HG03469 (cell line): Measurements from ENCODE around the gene ABCD1.

Source experiments
- ATAC-seq: cut with Tn5 transposase; IDR thresholded peaks from one replicate; pipeline ENCODE4 v1.9.1; 2021; ENCODE audit warnings: mild to moderate bottlenecking, moderate library complexity, moderate number of reproducible peaks; ENCODE audit not compliant: unreplicated experiment

The ABCD1 gene

DNA sequence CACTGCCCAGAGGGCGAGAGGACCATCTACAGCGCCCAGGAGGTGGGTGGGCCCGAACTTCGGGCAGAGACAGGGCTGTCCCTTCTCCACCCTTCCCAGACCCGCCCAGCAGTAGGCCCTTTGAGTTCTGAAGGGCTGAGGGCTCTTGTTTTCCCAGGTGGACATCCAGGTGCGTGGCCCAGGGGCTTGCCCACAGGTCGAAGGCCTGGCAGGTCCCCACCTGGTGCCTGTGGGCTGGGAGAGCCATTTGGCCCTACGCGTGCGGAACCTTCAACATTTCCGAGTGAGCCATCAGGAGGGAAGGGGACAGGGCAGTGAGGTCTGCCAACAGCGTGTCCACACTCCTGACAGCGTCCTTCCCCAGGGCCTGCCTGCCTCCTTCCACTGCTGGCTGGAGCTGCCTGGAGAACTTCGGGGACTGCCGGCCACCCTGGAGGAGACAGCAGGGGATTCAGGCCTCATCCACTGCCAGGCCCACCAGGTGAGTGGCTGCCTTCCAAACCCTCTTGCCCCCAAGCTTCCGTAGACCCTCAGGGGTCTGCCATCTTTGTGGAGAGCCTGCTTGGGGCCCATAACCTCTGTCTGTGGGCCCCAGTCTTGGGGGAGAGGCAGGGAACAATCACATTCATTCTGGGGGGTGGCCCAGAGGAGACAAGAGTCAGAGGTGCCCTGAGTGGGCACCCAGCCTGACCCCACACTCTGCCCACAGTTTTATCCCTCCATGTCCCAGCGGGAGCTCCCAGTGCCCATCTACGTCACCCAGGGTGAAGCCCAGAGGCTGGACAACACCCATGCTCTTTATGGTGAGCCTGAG lies 46.2 kb downstream of the ABCD1 start:
- ATAC-seq, result no peak

DNA sequence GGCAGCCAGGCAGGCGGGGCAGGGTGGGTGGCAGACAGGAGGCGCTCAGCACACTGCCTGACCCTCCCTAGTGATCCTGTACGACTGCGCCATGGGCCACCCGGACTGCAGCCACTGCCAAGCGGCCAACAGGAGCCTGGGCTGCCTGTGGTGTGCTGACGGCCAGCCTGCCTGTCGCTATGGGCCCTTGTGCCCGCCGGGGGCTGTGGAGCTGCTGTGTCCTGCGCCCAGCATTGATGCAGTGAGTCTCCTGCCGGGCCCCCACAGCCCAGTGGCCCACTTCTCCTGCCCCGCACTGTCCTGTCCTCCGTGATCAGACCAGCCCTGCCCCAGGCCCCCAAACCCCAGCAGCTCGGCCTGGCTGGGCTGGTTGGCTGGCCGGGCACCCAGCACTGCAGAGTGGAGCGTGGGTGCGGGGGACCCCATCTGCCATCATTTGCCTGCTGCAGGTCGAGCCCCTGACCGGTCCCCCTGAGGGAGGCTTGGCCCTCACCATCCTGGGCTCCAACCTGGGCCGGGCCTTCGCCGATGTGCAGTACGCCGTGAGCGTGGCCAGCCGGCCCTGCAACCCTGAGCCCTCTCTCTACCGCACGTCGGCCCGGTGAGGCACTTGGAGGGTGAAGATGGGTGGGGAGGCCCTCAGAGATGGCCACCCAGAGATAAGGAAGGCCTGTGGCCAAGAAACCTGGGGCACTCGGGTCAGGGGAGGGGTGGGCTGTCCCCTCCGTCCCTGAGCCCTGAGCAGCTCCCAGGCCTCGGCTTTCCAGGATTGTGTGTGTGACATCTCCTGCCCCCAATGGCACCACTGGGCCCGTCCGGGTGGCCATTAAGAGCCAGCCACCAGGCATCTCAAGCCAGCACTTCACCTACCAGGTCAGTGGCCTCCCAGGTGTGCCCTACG lies 47.0 kb downstream of the ABCD1 start:
- ATAC-seq, result no peak

DNA sequence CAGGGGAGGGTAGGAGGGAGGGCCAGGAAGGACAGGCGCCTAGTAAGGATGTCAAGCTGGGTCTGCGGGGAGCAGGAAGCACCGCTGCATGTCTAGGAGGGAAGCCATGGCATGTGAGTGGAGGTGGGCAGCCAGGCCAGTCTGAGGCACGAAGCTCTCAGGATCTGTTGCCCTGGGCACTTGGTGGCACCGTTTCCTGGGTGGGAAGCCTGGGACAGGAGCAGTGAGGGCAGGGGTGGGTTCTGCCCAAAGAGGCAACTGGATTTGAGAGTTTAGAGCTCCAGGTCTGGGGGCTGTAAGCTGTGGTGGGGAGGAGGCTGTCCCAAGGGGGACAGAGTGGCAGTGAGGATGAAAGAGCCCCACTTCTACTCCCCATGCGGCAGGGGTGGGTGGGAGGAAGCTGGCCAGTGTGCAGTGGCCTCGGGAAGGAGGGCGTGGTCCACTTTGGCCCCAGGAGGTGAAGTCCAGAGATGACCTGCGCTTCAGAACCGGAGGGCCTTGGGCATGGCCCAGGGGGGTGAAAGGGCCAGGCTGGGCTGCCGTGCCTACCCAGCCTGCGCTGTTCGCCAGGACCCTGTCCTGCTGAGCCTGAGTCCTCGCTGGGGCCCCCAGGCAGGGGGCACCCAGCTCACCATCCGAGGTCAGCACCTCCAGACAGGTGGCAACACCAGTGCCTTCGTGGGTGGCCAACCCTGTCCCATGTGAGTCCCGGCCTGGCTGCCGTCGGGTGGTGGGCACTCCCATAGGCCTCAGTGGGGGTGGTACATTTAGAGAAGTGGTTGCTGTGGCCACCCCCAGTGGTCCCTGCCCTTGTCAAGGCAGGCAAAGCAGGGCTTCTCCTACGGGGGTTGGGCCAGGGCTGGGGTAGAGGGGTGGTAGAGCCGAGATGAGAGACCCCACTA lies 47.9 kb downstream of the ABCD1 start:
- no peak for ATAC-seq

DNA sequence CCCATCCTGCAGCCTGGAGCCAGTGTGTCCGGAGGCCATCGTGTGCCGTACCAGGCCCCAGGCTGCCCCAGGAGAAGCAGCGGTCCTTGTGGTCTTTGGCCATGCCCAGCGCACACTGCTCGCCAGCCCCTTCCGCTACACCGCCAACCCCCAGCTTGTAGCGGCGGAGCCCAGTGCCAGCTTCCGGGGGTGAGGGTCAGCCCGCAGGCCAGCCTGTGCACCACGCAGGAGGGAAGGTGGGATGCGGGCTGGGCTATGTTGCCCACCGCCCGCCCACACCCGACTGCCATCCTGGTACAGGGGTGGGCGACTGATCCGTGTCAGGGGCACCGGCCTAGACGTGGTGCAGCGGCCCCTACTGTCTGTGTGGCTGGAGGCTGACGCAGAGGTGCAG lies 48.6 kb downstream of the ABCD1 start:
- ATAC-seq, result no peak

DNA sequence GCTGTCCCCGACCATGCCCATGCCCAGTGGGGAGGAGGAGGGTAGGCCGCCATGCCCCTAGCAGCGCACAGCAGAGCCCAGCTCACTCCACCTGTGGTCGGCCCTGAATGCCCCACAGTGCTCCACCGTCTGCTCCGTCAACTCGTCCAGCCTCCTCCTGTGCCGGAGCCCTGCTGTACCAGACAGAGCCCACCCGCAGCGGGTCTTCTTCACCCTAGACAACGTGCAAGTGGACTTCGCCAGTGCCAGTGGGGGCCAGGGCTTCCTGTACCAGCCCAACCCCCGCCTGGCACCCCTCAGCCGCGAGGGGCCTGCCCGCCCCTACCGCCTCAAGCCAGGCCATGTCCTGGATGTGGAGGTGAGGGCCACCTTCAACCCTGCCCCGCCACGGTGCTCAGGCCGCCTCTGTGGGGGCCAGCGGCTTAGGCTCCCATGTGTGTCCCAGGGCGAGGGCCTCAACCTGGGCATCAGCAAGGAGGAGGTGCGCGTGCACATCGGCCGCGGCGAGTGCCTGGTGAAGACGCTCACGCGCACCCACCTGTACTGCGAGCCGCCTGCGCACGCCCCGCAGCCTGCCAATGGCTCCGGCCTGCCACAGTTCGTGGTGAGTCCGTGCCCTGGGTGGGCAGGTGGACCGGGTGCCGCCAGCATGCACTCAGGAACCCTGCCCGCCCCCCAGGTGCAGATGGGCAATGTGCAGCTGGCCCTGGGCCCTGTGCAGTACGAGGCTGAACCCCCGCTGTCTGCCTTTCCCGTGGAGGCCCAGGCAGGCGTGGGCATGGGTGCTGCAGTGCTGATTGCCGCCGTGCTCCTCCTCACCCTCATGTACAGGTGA lies 49.3 kb downstream of the ABCD1 start:
- ATAC-seq, result no peak

DNA sequence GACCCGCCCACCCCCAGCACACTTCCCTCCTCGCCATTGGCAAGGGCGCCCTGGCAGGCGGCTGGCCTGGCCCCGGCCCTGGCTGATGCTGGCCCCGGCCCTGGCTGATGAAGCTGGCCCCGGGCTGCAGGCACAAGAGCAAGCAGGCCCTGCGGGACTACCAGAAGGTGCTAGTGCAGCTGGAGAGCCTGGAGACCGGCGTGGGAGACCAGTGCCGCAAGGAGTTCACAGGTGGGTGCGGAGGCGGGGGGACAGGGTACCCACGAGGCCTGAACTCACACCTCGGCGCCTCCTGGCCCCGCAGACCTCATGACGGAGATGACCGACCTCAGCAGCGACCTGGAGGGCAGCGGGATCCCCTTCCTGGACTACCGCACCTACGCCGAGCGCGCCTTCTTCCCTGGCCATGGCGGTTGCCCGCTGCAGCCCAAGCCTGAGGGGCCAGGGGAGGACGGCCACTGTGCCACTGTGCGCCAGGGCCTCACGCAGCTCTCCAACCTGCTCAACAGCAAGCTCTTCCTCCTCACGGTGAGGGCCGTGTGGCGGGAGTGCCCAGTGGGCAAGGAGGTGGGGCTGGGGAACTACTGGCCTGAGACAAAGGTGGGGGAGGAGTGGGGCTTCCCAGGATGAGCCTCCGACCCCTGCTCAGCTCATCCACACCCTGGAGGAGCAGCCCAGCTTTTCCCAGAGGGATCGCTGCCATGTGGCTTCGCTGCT lies 50.1 kb downstream of the ABCD1 start:
- ATAC-seq, result no peak

DNA sequence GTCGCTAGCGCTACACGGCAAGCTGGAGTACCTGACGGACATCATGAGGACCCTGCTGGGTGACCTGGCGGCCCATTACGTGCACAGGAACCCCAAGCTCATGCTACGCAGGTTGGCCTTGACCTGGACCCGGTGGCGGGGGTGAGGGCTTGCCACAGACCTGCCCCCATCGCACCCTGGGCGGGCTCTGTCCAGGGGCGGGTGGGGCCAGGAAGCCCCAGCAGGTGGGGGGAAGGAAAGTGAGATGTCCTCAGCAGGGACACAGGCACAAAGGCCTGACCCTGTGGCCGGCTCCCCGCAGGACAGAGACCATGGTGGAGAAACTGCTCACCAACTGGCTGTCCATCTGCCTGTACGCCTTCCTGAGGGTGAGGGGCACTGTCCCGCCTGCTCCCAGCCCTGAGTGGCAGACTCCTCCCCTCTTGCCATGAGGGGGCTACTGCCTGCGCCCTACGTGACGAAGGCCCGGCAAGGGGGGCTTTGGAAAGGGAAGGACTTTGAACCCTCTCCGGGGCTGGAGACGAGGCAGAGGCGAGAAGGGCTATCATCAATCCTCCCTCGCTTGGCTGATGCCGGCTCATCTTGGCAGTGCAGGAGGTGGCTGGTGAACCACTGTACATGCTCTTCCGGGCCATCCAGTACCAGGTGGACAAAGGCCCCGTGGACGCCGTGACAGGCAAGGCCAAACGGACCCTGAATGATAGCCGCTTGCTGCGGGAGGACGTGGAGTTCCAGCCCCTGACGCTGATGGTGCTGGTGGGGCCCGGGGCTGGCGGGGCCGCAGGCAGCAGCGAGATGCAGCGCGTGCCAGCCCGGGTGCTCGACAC lies 50.9 kb downstream of the ABCD1 start:
- no peak for ATAC-seq

DNA sequence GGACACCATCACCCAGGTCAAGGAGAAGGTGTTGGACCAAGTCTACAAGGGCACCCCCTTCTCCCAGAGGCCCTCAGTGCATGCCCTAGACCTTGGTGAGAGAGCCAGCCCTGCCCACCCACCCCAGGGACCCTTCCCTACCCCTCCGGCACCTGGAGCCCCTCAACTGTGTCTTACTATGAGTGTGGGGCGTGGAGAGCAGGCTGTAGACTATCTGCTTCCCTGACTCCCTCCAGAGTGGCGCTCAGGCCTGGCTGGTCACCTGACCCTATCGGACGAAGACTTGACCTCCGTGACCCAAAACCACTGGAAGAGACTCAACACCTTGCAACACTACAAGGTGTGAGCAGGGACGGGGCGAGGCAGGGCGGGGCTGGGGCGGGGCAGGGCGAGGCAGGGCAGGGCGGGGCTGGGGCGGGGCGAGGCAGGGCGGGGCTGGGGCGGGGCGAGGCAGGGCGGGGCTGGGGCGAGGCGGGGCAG lies 51.5 kb downstream of the ABCD1 start:
- ATAC-seq, result no peak

DNA sequence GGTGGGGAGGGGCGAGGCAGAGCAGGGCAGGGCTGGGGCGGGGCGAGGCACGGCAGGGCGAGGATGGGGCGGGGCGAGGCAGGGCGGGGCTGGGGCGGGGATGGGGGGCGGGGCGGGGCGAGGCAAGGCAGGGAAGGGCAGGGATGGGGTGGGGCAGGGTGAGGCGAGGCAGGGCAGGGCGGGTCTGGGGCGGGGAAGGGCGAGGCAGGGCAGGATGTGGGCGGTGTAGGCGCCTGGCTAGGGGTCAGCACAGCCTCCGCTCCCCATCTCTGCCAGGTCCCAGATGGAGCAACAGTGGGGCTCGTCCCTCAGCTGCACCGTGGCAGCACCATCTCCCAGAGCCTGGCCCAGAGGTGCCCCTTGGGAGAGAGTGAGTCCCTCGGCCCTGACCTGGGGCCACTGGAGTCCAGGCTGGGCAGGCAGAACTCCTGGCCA lies 52.0 kb downstream of the ABCD1 start:
- ATAC-seq, result no peak

DNA sequence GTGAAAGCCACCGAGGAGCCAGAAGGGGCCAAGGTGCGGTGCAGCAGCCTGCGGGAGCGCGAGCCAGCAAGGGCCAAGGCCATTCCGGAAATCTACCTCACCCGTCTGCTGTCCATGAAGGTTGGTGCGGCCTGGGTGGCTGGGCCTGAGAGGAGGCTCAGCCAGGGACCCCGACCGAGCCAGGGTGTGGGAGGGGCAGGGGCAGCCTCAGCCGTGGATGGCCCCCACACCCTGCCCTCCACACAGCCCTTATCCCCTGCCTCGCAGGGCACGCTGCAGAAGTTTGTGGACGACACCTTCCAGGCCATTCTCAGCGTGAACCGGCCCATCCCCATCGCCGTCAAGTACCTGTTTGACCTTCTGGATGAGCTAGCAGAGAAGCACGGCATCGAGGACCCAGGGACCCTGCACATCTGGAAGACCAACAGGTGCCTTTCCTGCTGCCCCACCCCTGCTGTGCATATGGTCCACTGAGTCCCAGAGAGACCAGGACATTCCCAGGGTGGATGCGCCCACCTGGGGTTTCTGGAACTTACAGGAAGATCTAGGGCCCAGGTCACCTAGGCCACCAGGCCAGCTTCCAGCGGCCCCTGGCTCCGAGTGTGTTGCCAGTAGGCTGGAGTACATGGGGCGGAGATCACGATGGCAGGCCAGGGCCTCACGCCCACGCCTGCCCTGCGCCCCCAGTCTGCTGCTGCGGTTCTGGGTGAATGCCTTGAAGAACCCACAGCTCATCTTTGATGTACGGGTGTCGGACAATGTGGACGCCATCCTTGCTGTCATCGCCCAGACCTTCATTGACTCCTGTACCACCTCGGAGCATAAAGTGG lies 52.8 kb downstream of the ABCD1 start:
- ATAC-seq, result no peak

DNA sequence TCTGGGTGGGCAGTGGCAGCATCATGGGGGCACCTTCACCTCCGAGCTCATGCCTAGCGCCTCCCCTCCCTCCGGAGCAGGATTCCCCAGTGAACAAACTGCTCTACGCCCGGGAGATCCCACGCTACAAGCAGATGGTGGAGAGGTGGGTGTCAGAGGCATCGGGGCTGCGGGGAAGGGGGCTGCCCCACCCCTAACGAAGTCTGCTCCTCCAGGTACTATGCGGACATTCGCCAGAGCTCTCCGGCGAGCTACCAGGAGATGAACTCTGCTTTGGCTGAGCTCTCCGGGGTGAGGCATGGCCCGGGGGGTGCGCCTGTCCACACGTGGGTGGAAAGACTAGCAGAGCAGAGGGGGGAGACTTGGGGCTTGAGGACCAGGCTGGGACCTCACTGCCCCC lies 53.5 kb downstream of the ABCD1 start:
- no peak for ATAC-seq

DNA sequence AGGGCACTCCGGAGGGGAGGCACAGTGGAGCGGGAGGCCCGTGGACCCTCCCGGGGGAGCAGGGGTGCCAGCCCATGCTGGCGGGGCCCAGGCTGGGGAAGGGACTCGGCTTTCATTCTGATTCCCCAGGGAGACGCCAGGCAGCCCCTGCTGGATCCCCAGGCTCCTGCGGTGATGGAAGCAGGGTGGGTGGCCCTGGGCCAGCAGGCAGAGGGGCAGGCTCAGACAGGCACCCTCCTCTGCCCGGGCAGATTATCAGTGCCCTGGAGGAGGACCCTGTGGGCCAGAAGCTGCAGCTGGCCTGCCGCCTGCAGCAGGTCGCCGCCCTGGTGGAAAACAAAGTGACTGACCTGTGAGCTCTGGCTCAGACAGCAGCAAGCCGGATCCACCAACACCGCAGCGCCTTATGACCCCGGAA lies 54.0 kb downstream of the ABCD1 start:
- ATAC-seq, result no peak

DNA sequence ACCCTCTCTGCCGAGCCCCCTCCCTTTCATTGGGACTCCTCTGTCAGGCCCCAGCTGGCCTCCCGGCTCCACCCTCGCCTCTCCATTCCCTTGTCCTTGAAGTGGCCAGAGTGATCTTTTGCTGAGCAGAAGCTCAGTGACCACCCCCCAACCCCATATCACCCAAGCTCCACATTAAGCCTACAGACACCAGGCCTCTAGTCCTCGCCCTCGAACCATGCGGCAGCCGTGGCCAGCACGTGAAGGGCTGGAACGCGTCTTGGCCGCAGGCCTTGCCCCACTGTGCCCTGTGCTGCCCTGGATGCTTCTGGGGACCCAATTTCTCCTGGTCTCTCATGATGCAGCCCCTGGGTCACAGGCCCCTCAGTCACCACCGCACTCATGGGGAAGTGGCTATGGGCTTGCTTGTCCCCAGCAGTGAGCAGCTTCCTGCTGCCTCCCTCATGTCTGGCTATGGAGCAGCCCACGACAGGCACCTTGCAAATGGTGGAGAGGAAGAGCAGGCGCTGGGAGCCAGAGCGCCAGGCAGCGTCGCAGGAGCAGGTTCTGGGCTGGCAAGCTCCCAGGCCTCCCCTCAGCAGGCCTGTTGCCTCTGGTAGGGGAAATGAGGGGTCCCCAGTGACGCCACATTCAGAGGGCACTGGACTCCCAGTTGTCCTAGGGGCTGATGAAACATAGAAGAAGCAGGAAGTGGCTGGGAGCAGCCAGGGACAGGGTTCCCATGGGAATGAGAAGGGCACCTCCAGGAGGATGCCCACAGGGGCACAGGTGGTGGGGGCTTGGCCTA lies 55.4 kb downstream of the ABCD1 start:
- ATAC-seq, result no peak

DNA sequence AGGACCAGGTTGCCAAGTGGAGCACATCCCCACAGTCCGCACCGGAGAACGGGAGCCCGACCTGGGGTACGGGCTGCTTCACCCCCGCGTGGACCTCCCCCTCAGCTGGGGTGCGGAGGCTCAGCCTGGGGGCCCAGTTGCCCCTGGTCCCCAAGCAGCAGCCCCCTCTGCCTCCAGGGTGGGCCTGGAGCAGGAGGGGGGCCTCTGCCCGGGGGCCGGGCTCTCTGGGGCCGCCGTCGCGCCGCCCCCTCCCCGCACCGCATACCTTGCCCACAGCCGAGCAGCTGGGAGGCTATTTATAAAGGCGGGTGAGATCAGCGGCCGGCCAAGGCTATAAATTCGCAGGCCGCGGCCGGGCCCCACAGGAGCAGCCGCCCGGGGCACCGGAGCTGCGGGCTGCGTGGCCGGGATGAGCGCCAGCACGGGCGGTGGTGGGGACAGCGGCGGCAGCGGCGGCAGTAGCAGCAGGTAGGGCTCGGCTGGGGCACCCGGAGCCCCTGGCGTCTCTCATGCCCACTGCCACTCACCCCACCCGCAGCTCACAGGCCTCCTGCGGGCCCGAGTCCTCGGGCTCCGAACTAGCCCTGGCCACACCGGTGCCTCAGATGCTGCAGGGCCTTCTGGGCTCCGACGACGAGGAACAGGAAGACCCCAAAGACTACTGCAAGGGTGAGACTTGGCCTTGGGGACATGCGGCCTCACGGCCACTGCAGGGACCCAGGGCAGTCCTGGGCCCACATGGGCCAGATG lies 56.2 kb downstream of the ABCD1 start, which contains the start of gene SRPK3:
SRPK3 (plus strand) TSS at position 364 of the 750 bp plus-strand sequence; CDS start at position 410, 46 bp downstream.
- ATAC-seq, result no peak

DNA sequence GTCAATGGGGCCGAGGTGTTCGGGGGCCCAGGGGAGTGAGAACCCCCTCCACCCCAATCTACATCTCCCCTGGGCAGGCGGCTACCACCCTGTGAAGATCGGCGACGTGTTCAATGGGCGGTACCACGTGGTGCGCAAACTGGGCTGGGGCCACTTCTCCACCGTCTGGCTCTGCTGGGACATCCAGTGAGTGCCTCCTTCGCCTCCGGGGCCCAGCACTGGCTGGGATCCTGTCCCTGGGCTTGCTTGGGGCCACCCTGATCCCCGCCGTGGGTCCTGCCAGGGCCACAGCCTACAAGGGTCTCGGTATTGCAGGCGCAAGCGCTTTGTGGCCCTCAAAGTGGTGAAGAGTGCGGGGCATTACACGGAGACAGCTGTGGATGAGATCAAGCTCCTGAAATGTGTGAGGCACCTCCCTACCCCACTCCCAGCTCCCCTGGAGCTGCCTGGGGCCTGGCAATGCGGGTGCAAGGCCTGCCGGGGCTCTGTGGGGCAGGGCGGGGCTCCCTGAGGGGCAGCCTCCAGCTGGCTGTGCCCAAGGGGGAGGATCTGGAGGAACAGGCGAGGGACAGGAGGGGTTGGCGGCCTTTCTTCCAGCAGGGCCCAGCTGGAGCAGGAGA lies 56.9 kb downstream of the ABCD1 start:
- ATAC-seq, result no peak
